ENCODE measurements around the gene WDR64. TPM values are rescaled to one million over a fixed set of nuclear protein-coding genes. Genes with fewer than 3 reads are reported as not detected.

WDR64 gene
- total RNA-seq, 1 donor from 2014 or later, result not detected

GRCh38 chr1:241627453-241628259 is 24.4 kb upstream of the WDR64 start:
- DNase-seq (ENCODE audit: low spot score) (no peak), ATAC-seq (no peak)
- intact Hi-C loops (cut with DNase I), result no loop called here

DNA sequence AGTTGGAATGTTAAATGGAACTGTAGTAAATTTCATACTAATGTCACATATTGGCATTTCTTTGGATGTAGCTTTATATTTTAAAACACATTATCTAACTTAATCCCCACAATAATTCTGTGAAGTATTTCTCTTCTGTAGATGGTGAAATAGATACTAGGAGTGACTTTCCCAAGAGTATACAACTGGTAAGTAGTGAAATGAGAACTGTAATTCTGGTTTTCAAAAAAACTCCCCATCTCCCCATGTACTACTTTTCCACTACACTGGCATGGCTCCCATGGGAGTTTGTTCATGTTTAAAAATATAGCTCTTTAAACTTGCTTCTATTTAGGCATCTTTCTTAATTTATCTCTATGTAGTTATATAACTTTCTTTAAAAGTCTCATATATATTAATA is 22.1 kb upstream of the WDR64 start:
- intact Hi-C loops (cut with DNase I), result no loop called here
- ATAC-seq (no peak), DNase-seq (ENCODE audit: low spot score) (no peak)

- no peak for ATAC-seq
- no peak for DNase-seq (ENCODE audit: low spot score)
- intact Hi-C loops (cut with DNase I), result no loop called here
These were observed 21.6 kb upstream of the WDR64 start for GRCh38 chr1:241630476-241630875.

DNA sequence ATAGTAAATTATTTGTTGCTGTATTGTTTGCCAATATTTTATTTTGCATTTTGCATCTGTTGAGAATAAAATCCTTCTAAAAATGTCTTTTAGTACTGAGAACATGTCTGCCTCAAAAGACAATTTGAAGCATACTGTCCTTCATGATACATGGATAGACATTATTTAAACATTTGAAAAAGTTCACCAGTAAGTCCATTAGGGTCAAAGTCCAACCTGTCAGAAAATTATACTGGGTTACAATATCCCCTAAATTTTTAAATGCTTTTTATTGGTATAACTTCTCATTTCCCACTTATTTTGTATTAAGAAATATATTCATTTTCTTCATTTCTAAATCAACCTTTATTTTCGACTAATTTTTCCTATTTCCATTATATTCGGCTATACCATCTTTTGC is 21.2 kb upstream of the WDR64 start:
- intact Hi-C loops (cut with DNase I), result no loop called here
- DNase-seq (ENCODE audit: low spot score) (no peak), ATAC-seq (no peak)

GRCh38 chr1:241631674-241632073 is 20.4 kb upstream of the WDR64 start:
- intact Hi-C loops (cut with DNase I), result no loop called here
- DNase-seq (ENCODE audit: low spot score), result no peak
- ATAC-seq, result no peak

- intact Hi-C loops (cut with DNase I), result no loop called here
- no peak for ATAC-seq
- no peak for DNase-seq (ENCODE audit: low spot score)
These were observed 19.1 kb upstream of the WDR64 start for GRCh38 chr1:241632987-241633386.

- ATAC-seq (no peak), DNase-seq (ENCODE audit: low spot score) (no peak)
- intact Hi-C loops (cut with DNase I), result no loop called here
These were observed 16.4 kb upstream of the WDR64 start for GRCh38 chr1:241635556-241636152.

DNA sequence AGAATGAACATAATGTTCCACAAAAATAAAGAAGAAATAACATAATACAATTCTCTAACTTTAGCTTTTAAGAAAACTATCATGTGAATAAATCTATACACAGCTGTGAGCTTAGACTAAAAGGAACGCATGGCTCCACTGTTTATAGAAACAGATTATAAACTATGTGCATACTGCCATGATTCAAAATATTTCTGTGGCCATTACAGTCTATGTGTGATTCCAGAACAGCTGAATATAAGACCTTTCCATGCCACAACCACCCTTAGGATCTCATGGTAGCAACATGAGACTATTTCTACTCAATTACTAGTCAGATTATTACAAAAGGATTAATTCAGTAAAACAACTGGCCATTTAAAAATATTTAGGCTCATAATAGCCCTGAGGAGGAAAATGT is 15.8 kb upstream of the WDR64 start:
- no peak for ATAC-seq
- intact Hi-C loops (cut with DNase I), result no loop called here
- DNase-seq (ENCODE audit: low spot score), result no peak

DNA sequence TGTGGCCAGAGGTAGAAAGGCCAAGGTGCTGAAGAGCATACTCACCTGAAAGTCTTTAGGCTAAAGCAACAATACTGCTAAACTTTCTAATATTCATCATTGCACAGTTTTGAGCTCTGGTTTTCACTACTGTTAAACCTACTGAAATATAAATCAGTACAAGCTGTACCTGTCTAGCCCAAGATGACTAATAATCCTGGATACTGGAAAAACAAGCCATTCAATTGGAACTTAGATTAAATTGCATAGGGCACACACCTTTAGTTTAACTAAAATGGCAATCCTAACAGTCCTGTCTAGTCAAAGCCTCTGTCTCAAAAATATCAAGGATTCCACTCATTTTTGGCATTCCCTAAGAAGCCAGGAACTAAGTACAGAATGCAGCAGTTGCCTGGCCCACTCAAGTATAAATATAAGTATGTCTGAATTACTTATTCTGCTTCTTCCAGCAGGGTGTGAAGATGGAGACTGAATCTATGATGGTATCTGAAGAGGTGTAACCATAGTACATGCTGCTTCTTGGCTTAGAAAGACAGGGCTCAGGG is 15.0 kb upstream of the WDR64 start:
- no peak for DNase-seq (ENCODE audit: low spot score)
- intact Hi-C loops (cut with DNase I), result no loop called here
- no peak for ATAC-seq

- intact Hi-C loops (cut with DNase I), result no loop called here
These were observed 14.5 kb upstream of the WDR64 start for GRCh38 chr1:241637604-241638003.

DNA sequence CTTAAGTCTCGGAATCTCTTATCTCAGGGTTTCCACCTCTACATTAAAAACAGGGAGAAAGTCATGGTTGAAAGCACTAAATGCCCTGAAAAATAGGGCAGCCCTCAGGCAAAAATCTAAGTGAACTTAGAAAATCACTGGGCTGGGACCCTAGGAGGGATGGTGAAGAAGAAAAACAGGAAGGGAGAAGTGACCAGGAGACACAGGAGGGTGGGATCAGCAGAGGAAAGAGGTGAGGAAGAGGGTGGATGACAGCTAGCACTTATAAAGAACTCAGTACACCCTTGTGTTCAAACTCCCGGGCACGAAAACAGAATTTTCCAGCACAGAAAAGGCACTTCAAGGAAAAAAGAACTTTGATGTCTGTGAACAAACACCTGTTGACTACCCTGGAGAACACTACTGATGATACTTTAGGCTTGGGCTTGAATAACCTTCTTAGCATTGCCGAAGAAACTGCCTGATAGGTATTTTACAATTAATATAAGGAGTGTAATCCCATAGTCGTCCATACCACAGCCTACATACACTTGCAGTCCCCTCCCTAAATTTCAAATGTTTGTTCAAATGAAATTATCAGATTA is 13.9 kb upstream of the WDR64 start:
- intact Hi-C loops (cut with DNase I), result no loop called here
- ATAC-seq (no peak), DNase-seq (ENCODE audit: low spot score) (no peak)

More at GRCh38 chr1:241637604-241638003, 14.5 kb upstream of the WDR64 start:
- ATAC-seq (no peak), DNase-seq (ENCODE audit: low spot score) (no peak)

GRCh38 chr1:241638909-241639622 is 13.0 kb upstream of the WDR64 start:
- ATAC-seq (no peak), DNase-seq (ENCODE audit: low spot score) (no peak)
- intact Hi-C loops (cut with DNase I), result no loop called here

DNA sequence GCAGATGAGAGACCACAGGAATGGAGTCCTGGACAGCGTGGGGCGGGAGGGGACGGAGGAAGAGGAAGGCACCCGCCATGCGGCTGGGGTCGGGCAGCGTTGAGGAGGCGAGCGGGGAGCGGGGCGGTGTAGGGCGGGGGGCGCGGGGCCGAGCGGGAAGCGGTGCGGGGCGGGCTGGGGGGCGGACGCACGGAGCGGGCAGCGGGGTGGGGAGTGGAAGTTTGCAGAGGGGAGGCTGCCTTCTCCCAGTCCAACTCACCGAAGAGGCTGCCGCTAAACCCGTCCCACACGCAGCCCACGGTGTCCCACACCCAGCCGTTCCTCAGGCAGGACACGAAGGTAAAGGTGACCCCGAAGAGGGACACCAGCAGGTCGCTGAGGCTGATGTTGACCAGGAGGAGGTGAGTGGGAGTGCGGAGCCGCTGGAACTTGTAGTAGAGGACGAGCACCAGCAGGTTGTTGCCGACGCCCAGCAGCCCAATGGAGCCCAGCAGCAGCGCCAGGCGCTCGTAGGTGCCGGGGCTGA is 12.4 kb upstream of the WDR64 start:
- intact Hi-C loops (cut with DNase I), result no loop called here
- DNase-seq (ENCODE audit: low spot score) (peak; percentile 67), ATAC-seq (peak; percentile 14)

GRCh38 chr1:241640149-241640866 is 11.8 kb upstream of the WDR64 start, which contains the start of the genes CHML and OPN3:
TSS of gene CHML (minus strand) at chr1:241640369. CDS start at chr1:241635766, 4,603 bp downstream.
TSS of gene OPN3 (minus strand) at chr1:241640369. CDS start at chr1:241640254, 115 bp downstream.
- DNase-seq (ENCODE audit: low spot score), result peak; percentile 97
- intact Hi-C loops (cut with DNase I), result no loop called here
- ATAC-seq, result peak; percentile 98

DNA sequence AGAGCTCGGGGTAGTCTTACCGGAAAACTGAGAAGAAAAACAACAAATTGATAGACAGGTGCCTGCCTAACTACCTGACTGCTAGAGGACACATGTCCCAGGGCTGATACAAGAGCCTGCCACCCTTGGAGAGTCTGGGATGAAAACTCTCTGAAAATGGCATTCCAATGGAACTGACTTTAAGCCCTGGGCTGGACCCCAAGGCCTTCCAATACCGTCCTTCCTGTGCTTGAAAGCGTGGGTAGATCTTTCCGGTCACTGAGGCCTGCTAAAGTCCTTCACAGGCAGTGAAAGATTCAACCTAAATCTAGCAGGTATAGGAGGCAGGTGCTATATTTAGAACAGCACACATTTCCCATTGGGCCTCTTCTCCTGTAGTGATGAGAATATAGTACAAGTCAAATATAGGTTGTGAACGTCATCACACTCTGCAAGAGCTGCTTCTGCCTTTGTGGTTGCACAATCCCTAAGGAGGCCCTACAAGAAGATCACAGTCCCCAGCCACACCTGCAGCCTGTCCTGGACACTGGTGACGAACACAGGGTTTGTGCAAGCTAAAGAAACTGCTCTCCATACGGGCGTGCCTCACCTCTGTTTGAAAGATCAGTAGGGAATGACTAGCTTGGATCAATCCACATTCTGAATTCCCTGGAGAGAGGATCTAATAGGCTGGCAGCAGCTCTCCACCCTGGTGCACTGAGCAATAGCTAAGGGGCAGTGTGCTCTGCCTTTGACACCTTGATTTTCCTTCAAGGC is 11.0 kb upstream of the WDR64 start:
- DNase-seq (ENCODE audit: low spot score) (no peak), ATAC-seq (no peak)
- intact Hi-C loops (cut with DNase I), result no loop called here

DNA sequence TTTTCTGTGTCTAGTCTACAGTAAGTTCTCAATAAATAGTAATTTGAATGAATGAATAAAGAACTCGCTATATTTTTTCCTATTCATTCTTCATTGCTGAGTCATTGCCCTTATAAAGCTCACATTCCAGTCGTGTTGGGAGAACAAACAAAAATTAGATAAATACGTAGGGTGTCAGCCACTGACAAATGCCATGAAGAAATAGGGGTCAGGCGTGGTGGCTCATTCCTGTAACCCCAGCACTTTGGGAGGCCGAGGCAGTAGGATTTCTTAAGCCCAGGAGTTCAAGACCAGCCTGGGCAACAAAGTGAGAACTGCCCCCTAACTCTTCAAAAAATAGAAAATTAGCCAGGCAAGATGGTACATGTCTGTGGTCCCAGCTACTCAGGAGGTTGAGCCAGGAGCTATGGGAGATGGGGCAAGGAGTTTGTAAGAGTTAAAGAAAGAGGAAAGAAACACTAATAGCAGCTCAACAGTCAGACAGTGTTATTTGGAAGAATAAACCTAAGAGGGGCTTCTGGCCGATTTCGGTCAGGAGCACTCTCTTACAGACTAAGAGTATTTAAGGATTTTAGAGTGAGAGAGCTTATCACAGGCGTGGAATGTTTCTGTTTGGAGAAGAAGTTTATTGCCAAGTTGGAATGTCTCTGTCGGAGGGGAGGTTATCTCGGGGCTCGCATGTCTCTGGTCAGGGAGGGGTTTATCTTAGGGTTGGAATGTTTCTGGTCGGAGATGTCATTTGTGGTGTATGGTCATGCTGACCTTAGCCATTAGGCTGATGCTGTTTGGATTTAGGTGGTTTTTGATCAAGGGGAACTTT is 10.1 kb upstream of the WDR64 start:
- intact Hi-C loops (cut with DNase I), result no loop called here
- DNase-seq (ENCODE audit: low spot score) (no peak), ATAC-seq (no peak)

GRCh38 chr1:241642593-241642944 is 9.5 kb upstream of the WDR64 start:
- ATAC-seq, result no peak
- intact Hi-C loops (cut with DNase I), result no loop called here
- no peak for DNase-seq (ENCODE audit: low spot score)

Measured in sciatic nerve (tissue), 2 donors.